ENCODE measurements around the gene KCNH5. TPM values are rescaled to one million over a fixed set of nuclear protein-coding genes. Genes with fewer than 3 reads are reported as not detected.

Gene KCNH5
- total RNA-seq, 1 donor from 2014 or later: 0.29 TPM

DNA sequence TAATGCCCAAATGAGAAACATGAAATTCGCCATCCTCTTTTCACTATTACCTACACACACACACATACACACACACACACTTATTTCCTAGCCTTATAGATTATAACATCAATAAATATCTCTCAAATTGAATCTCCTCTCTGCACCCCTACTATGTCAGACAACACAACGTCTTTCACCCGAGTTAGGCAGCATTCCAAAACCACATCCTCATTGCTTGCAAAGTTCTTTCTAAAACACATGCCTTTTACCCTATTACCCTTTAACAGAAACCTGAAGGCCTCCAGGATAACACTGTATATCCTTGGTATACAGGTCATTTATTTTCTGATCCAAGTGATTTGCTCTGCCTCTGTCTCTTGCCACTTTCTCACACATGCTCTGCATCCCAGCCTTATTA lies 56.3 kb downstream of the KCNH5 start:
- TF ChIP-seq, protein P1, sequence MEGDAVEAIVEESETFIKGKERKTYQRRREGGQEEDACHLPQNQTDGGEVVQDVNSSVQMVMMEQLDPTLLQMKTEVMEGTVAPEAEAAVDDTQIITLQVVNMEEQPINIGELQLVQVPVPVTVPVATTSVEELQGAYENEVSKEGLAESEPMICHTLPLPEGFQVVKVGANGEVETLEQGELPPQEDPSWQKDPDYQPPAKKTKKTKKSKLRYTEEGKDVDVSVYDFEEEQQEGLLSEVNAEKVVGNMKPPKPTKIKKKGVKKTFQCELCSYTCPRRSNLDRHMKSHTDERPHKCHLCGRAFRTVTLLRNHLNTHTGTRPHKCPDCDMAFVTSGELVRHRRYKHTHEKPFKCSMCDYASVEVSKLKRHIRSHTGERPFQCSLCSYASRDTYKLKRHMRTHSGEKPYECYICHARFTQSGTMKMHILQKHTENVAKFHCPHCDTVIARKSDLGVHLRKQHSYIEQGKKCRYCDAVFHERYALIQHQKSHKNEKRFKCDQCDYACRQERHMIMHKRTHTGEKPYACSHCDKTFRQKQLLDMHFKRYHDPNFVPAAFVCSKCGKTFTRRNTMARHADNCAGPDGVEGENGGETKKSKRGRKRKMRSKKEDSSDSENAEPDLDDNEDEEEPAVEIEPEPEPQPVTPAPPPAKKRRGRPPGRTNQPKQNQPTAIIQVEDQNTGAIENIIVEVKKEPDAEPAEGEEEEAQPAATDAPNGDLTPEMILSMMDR (IDR thresholded peaks at IDR 0.05): no peak
- Histone ChIP-seq H3K36me3 (no peaks in the 10 kb centered on the region), H3K4me3 (no peak overlapping the region), H3K4me1 (no peaks in the 10 kb centered on the region), H3K27me3 (no peaks in the 10 kb centered on the region), H3K9me3 (no peaks in the 10 kb centered on the region), H3K27ac (no peak overlapping the region)
- intact Hi-C loops (cut with DNase I): no loop called here
- no peak for ATAC-seq
- no peak for DNase-seq

DNA sequence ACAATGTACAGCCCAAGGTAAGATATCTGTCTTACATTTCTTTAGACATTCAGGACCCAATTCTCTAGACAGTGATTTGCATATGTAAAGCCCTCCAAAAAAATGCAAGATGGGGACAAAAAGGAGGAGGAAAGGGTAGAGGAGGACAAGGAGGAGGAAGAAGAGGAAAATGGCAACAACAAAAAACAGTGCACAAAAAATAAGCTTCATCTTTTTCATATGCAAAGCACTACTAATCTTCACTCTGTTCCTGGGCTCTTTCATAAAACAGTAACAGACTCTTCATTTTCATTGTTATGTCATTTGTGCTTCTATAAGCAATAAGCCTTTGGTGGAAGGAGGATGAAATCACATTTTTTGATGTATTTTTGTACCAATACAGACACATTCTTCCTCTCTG lies 61.4 kb downstream of the KCNH5 start:
- Histone ChIP-seq H3K4me3 (no peak overlapping the region), H3K36me3 (no peaks in the 10 kb centered on the region), H3K27me3 (no peaks in the 10 kb centered on the region), H3K4me1 (no peaks in the 10 kb centered on the region), H3K9me3 (no peaks in the 10 kb centered on the region), H3K27ac (no peak overlapping the region)
- TF ChIP-seq, protein P1 (IDR thresholded peaks at IDR 0.05): no peak
- DNase-seq (no peak), ATAC-seq (no peak)
- intact Hi-C loops (cut with DNase I): no loop called here

DNA sequence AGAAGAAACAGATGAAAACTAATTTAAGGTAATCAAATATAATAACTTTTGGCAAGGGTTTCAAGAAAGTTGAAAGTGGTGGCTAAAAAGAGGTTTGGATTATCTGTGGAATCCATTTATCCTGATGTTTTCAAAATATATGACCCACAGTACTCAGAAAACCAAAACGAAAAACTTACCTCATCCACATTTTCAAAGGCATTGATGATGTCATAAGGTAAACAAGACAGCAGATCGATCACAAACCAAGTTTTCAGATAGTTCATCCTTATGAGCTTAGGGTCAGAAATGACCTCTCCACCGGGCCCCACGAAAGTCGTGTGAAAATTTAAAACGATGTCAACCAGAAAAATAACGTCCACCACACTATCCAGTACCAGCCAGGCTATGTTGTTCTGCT lies 64.6 kb downstream of the KCNH5 start:
- Histone ChIP-seq H3K9me3 (no peaks in the 10 kb centered on the region), H3K4me1 (no peaks in the 10 kb centered on the region), H3K27ac (no peak overlapping the region), H3K27me3 (no peaks in the 10 kb centered on the region), H3K36me3 (no peaks in the 10 kb centered on the region), H3K4me3 (no peak overlapping the region)
- ATAC-seq: no peak
- DNase-seq: no peak
- TF ChIP-seq, protein P1 (IDR thresholded peaks at IDR 0.05): no peak
- intact Hi-C loops (cut with DNase I): no loop called here

DNA sequence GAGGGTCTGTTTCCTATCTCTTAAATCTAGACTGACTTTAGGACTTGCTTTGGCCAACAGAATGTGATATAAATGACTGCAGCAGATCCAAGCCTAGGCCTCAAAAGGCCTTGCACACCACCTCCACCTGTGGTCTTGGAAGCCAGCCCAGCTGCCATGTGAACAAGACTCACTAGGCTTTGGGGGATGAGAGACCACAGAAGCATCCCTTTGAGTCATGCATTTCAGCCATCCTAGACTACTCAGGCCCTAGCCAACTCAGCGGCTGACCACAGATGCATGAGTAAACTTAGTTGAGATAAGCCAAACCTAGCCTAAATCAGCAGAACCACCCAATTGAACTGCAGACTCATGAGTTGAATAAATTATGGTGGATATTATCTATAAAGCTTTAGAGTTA lies 87.7 kb downstream of the KCNH5 start:
- intact Hi-C loops (cut with DNase I): no loop called here
- Histone ChIP-seq H3K4me3 (no peak overlapping the region), H3K27me3 (no peaks in the 10 kb centered on the region), H3K36me3 (no peaks in the 10 kb centered on the region), H3K27ac (no peak overlapping the region), H3K9me3 (no peaks in the 10 kb centered on the region), H3K4me1 (no peaks in the 10 kb centered on the region)
- TF ChIP-seq, protein P1 (IDR thresholded peaks at IDR 0.05): no peak
- ATAC-seq (no peak), DNase-seq (no peak)

DNA sequence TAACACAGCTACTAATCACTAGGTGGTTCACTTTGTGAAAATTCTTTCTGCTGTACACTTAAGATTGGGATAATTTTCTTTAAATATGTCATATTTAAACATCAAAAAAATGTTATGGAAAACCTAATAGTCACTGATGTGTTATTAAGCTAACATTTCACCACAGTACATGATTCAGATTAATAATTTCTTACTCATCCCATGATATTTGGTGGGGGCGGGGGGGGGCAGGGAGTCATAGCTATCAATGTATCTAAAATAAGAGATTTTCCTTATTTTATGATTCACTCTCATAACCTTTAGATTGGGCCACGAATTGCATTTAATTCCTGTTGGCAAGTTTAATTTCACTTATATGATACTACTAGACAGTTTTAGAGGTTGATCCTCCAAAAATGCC lies 88.8 kb downstream of the KCNH5 start:
- TF ChIP-seq, protein P1 (IDR thresholded peaks at IDR 0.05): no peak
- no peaks in the 10 kb centered on the region for H3K4me1 ChIP-seq
- H3K4me3 ChIP-seq: no peak overlapping the region
- H3K27ac ChIP-seq: no peak overlapping the region
- no peaks in the 10 kb centered on the region for H3K36me3 ChIP-seq
- H3K9me3 ChIP-seq: no peaks in the 10 kb centered on the region
- ATAC-seq (no peak), DNase-seq (no peak)
- no peaks in the 10 kb centered on the region for H3K27me3 ChIP-seq
- intact Hi-C loops (cut with DNase I): no loop called here

DNA sequence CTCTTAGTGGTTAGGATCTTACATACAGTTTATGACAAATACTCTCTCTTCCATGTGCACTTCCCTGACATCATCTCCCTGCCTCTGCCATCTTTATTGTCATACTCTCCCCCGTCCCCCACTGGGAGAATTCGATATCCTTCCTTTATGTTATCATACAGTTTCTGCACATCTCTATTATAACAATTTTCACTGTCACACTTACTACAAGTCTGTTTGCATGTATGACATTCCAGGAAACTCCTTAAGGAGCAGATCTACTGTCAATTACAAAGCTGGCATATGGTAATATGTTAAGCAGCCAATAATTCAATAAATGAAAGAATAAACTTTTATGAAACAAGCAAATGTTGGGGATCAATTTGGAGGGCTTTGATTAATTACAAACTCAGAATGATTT lies 91.1 kb downstream of the KCNH5 start:
- TF ChIP-seq, protein P1 (IDR thresholded peaks at IDR 0.05): no peak
- no peak for ATAC-seq
- intact Hi-C loops (cut with DNase I): no loop called here
- Histone ChIP-seq H3K4me1 (no peaks in the 10 kb centered on the region), H3K27me3 (no peaks in the 10 kb centered on the region), H3K27ac (no peak overlapping the region), H3K4me3 (no peak overlapping the region), H3K9me3 (no peaks in the 10 kb centered on the region), H3K36me3 (no peaks in the 10 kb centered on the region)
- DNase-seq: no peak

Data from upper lobe of right lung (tissue), 1 donor.